GM10248 (cell line): Measurements from ENCODE around the gene PTPRG.

Experiments
- CTCF ChIA-PET: fragments of 300-600 bp; sonication (Branson Sonifier 250); formaldehyde crosslinking; extraction: SDS; loops from one replicate; lab custom pipeline; 2021; ENCODE audit warnings: antibody characterized with exemption; lab: Yijun Ruan, JAX
- POLR2A ChIA-PET: fragments of 350-650 bp; sonication (Branson Sonifier 250); formaldehyde crosslinking; extraction: SDS; loops from one replicate; lab custom pipeline; 2020; ENCODE audit warnings: antibody characterized with exemption; lab: Yijun Ruan, JAX
- DNase-seq: peaks from one replicate; pipeline ENCODE4 v3.0.0; 2012; ENCODE audit errors: extremely low spot score
- TF ChIP-seq, protein P1 (sequence below): IDR thresholded peaks from 2 replicates; pipeline ENCODE4 v1.5.1; 2012; ENCODE audit warnings: mild to moderate bottlenecking, low read depth; ENCODE audit errors: extremely low read depth, missing control alignments, control extremely low read depth

The PTPRG gene

DNA sequence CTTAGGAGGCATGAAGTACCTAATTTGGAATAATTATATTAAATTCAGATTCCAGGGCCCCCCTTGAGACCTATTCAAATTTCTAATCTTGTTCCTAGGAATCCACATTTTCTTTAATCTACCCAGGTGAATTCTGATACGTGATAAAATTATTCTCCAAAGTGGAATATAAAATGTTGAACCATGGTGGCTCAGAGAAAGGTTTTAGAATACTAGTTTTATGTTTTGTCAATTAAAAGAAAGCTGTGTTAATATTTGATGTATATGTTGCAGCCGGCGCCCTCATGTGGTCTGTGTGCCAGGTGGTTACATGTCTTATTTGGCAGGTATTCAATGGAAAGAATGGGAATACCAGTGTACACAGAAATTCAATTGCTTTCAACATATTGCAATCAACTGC, 490.1 kb downstream of the PTPRG start:
- no peak for DNase-seq
- TF ChIP-seq, protein P1, sequence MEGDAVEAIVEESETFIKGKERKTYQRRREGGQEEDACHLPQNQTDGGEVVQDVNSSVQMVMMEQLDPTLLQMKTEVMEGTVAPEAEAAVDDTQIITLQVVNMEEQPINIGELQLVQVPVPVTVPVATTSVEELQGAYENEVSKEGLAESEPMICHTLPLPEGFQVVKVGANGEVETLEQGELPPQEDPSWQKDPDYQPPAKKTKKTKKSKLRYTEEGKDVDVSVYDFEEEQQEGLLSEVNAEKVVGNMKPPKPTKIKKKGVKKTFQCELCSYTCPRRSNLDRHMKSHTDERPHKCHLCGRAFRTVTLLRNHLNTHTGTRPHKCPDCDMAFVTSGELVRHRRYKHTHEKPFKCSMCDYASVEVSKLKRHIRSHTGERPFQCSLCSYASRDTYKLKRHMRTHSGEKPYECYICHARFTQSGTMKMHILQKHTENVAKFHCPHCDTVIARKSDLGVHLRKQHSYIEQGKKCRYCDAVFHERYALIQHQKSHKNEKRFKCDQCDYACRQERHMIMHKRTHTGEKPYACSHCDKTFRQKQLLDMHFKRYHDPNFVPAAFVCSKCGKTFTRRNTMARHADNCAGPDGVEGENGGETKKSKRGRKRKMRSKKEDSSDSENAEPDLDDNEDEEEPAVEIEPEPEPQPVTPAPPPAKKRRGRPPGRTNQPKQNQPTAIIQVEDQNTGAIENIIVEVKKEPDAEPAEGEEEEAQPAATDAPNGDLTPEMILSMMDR, result no peak
- POLR2A ChIA-PET, result no interaction called here
- CTCF ChIA-PET, result no interaction called here

DNA sequence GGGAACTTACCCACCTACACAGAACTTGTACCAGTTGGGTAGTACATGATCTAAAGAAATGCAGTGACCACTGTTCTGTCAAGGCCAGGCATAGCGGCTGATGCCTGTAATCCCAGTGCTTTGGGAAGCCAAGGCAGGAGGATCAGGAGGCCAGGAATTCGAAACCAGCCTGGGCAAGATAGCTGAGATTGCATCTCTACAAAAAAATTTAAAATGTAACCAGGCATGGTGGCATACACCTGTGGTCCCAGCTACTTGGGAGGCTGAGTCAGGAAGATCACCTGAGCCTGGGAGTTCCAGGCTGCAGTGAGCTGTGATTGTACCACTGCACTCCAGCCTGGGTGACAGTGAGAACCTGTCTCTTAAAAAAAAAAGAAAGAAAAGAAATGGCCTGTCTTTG, 491.0 kb downstream of the PTPRG start:
- POLR2A ChIA-PET, result no interaction called here
- DNase-seq, result no peak
- CTCF ChIA-PET, result no interaction called here
- TF ChIP-seq, protein P1, result no peak

DNA sequence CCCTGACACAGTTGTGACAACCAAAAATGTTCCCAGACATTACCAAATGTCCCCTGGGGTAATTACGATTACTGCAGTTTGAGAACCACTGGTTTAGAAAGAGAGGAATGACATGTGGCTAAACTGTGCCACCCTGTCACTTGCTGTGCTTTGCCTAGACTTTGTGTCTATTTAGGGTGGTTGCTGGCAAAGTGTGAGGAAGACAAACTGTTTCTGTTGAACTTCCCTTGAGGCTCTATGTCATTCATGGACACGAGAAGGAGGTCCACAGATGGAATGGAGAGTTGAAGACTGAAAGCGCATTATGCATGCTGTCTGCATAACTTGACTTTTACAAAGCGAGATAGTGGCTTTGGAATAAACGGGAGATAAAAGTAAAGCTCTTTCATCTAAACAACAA, 495.3 kb downstream of the PTPRG start:
- ChIA-PET CTCF (no interaction called here), POLR2A (no interaction called here)
- no peak for DNase-seq
- TF ChIP-seq, protein P1, result no peak

DNA sequence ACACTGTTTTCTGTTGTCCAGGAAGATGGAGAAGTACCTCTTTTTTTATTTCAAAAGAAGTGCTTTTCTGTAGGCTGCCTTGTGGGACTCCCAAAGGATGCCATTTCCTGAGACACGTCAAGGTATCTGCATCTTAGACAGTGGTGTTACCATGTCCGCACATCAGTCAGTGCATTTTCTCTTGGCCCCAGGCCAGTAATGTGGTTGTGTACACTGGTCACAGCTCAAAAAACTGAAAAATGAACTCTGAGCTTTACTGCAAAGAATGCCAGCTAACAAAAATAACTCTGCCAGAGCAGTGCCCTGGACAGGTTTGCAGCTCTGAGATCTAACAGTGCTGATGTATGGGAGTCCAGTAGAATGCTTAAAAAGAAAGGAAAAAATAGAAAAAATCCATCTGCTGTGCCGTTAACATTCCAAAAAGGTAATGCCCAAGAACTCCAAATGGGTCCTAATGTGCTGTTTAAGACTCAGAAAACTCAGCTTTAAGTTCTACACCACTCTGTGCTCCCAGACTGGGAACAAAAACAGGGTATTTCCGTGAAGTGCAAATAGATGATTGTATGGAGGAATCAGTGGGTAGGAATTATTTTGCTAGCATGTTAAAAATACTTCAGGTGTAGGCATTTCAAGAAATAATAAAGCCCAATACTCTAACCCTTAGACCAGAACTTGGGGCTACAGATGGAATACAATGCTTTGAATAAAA, 496.1 kb downstream of the PTPRG start:
- POLR2A ChIA-PET, result no interaction called here
- CTCF ChIA-PET, result interaction anchor here (1.0 to 1.8 kb wide), 2 partner anchors 13 to 121 kb away, joined by 3 to 4 read pairs; no protein-coding TSS in a partner anchor
- TF ChIP-seq, protein P1, result no peak
- no peak for DNase-seq

GRCh38 chr3:62065985-62066693, 504.8 kb downstream of the PTPRG start:
- ChIA-PET CTCF (interaction anchor here (1.8 kb wide), 1 partner anchor 12 kb away, joined by 4 read pairs; no protein-coding TSS in a partner anchor), POLR2A (no interaction called here)
- DNase-seq, result no peak
- TF ChIP-seq, protein P1, result no peak

- DNase-seq, result no peak
- ChIA-PET POLR2A (no interaction called here), CTCF (interaction anchor here (1.5 to 1.8 kb wide), 2 partner anchors 9 to 229 kb away, joined by 3 to 5 read pairs; no protein-coding TSS in a partner anchor)
- TF ChIP-seq, protein P1, result no peak
These were observed 507.0 kb downstream of the PTPRG start for GRCh38 chr3:62068337-62068736.
